Suppressor macrophage (primary cell): ENCODE measurements around the gene ADAMTS19.

ENCODE experiments used
- DNase-seq, 4 experiments: peaks; one replicate each; pipeline ENCODE4 v3.0.0-alpha.2; 2020 to 2022

The ADAMTS19 gene

DNA sequence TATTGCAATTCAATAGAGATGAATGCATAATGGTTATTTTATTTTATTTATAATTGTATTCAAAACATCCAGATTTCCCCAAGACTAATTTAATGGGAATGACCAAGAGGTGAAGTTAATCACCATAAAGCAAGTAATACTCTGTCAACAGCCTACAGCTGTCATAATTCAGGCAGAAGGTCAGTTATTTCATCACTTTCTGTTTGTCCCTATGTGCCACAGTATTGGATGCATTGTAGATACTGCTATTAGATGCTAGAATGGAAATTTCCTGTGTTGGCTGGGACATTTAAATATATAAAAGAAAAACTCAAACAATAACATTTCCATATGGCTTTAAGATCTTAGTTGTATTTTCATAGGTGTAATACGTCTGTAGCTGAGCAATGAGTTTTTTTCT lies 231.1 kb downstream of the ADAMTS19 start:
- DNase-seq: no peak

DNA sequence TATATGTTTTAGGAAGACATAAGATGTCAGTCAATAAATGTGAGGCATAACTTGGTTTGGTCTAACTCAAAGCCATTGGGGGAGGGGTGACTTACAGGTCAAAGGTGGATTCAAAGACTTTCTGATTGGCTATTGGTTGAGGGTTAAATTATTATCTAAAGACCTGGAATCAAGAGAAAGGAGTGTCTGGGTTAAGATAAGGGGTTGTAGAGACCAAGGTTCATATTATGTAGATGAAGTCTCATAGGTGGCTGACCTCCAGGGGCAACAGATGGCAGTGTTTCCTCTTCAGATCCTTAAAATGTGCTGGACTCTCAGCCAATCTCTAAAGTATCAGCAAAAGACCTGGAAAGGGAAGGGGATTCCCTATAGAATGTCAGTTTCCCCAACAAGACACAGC lies 236.5 kb downstream of the ADAMTS19 start:
- no peak for DNase-seq

DNA sequence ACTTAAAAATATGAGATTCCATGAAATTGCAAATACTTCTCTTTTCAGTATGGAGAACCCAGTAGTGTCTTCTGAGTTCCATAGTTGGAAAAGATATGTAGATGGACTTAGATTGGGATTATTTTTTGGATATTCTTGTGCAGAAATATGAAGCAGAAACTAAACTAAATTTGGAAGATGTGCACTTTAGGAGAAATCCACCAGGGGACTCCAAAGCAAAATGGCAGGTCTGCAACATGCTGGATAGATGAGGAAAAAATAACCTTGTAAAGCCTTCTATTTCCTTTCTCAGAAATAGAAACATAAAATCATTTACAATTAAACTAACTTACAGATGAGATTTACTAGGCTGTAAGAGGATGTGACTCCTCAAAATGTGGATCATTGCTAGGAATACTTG lies 238.6 kb downstream of the ADAMTS19 start:
- no peak for DNase-seq

- no peak for DNase-seq
Observed at GRCh38 chr5:129716235-129716634, 256.1 kb downstream of the ADAMTS19 start.

GRCh38 chr5:129716651-129717050 lies 256.6 kb downstream of the ADAMTS19 start:
- DNase-seq: no peak

DNA sequence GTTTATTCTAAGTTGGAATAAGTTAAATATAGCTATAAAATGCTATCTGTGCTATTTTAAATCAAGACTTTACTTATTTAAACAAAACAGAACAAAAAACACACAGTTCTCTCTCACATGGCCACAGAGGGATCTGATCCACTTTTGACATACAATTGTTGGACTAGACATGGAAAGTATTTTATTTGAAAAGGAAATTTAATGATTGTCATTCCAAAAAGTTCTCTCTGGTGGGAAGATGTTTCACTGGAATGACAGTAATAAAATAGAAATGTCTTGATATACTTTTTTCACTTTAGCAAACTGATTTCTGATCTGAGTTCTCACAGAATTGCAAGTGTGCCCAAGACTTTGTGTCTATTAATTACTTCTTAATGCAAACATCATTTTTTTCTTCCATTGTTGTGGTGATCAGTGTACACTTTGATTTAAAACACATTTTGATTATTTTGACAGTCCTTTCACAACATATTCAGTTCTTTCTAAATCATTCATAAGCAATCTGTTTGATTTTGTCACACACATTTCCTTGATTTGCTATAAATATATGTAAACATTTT lies 257.7 kb downstream of the ADAMTS19 start:
- no peak for DNase-seq

GRCh38 chr5:129718471-129719090 lies 258.5 kb downstream of the ADAMTS19 start:
- no peak for DNase-seq

GRCh38 chr5:129724222-129724621 lies 264.1 kb downstream of the ADAMTS19 start:
- DNase-seq: no peak

DNA sequence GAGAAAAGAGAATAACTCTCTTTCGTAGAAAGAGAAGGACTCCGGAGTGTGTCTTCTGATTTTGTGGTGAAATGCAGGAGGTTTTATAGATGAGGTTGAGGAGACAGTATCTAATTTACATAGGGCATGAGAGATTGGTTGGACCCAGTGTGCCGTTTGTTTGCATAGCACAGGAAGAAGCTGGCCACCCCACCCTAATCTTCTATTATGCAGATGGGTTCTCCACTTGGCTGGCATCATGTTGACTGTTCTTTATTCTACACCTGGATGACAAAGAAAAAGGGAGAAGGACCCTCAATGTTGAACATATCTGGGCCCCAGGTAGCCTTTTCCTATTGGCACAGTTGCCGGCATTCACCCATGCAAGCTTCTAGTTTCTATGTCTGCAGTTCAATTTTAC lies 264.5 kb downstream of the ADAMTS19 start:
- no peak for DNase-seq

DNA sequence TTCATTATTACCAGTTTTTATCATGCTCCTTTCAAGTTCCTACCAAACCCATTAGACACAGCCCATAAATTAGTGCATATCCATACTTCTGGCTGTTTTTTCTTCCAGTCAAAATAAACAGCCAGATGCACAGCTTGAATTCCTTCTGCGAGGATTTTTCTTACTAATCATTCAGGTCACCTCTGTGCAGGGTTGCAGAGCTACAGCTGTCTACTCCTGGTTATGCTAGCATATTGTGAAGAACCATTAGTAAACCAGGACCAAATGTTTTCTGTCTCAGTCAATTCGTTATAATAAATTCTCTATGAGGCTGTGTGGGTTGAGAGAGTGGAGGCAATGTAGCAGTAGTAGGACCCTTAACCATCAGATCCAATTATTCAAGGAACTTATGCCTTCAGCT lies 279.7 kb downstream of the ADAMTS19 start:
- no peak for DNase-seq

DNA sequence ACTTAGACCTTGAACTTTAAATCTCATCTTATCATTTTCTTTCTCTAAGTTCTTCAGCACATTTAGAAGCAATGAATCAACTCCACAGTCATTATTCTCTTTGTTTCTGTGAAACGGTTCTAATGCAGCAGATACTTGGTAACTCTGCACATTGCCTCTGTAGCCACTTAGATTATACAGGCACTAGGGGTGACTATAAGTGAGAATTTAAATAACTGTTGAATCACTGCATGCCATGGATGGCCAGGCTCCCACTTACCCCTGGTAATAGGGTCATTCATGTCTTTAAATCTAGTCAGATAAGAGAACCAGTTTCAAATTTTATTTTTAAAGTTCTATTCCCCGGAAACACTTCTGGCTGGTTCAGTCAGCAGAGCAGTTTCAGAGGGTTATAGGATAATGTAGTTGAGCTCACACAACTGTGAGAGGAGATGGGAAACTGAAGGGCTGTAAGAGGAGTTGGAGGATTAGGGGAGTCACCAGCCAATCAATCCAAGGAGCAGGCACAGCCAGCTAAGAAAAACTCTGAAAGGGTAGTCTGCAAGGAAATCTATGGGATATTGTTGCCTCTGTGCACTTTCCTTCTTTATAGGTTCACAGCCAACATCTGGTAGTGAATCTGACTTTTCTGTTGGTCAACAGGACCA lies 283.6 kb downstream of the ADAMTS19 start:
- no peak for DNase-seq

GRCh38 chr5:129745997-129746396 lies 285.9 kb downstream of the ADAMTS19 start:
- no peak for DNase-seq

GRCh38 chr5:129746876-129747275 lies 286.8 kb downstream of the ADAMTS19 start:
- no peak for DNase-seq

- no peak for DNase-seq
Observed at GRCh38 chr5:129747572-129748407, 287.7 kb downstream of the ADAMTS19 start, which contains the start of gene MINAR2. MINAR2 (plus strand) TSS chr5:129748094; CDS start chr5:129748191, 97 bp downstream.

DNA sequence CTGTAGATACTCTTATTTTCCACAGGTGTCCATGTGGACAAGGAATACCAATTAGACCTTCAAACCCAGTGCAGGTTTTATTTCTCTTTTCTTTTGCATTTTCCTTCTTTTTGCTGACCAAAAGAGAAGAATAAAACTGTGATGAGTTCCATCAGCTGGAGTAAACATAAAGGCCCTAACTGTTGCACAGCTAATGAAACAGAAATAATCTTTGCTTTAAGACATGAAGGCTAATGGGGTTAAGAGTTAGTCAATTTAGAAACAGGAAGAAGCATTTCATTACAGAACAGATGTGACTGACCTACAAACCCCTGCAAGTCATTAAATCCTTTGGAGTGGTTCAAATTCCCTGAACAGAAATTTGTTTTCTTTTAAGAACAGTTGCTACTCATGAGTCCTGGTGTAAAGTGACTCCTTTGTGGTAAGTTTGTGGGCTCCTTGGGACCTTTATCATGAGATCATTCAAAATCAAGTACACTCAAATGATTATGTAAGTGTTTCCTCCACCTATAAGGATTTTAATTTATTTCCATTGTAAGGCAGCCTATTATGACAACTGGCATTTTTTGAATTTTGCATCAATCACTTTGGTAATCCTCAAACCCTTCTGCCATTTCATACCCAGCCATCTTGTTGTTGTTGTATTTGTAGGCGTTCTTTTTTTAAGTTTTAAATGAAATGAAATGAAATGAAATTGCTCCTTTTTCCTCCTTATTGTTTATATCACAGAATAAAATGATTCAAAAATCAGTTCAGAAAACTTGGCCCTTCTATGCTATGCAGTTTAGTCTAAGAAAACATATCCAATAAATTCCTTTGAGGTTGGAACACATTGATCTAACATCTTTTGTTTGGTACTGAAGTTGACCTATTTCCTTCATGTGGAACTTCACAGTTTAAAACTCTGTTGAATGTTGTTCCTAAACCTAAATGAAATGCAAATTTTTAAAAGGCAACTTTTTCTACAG lies 289.1 kb downstream of the ADAMTS19 start:
- DNase-seq: no peak

GRCh38 chr5:129760636-129761325 lies 300.7 kb downstream of the ADAMTS19 start:
- DNase-seq: no peak

- DNase-seq: no peak
Observed at GRCh38 chr5:129763651-129764050, 303.6 kb downstream of the ADAMTS19 start.

DNA sequence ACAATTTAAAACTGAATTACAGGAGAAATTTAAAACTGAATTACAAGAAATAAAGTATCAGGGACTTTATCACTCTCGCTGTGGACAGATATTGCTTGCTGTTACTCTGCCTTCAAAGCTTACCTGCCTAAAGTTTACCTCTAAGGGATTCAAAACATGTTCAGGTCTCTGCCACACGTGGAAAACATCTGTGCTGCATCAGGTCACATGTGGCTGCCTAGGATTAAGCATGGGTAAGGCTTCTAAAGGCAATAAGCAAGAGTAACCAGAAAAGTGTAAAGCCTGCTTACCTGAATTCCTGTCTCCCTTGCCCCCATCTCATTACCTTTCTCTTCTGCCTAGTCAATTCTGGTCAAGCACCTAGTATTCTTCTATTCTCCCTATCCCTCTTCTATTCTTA lies 306.7 kb downstream of the ADAMTS19 start:
- DNase-seq: no peak

DNA sequence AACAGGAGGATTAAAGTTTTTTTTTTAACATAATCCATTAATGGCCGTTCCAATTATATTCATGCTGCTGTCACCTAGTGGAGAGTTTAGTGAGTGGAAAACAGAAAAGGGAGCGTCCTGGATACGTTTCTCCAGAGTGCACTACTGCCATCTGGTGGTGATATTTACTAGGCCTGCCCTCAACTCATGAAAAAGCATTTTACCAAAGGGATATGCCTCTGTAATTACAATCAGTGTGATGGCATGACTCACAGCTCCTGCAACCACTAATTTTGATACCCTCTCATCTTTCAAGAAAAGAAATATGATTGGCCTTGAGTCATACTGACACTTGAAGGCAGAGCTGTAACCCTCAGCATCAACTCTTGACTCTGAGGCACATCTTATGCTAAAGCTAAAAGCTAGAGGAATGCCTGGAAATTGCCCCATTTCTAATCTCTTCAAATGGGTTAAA lies 307.9 kb downstream of the ADAMTS19 start:
- DNase-seq: peak; percentile 83 to 93 (median 88)

DNA sequence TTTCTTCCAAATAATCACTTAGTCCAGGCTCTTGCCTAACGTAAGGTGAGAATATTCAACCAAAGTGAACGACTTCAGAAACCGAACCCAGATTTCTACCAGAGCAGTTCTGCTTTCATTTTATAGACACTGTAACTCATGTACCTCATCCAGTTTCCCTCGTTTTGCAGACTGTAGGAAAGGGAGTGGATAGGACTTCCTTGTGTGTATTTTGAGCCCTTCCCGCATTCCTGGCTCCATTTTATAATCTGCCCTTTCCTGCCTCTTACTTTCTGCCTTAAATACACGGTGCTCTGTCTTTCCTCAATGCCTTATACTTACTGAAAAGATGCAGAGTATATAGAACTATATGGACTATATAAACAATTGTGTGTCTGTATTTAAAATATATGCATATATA lies 308.6 kb downstream of the ADAMTS19 start:
- DNase-seq: no peak
